Gastrocnemius medialis (tissue), 4 donors: Measurements from ENCODE around the gene FUT3. TPM values are rescaled to one million over a fixed set of nuclear protein-coding genes. Genes with fewer than 3 reads are reported as not detected.

Source experiments
- ATAC-seq, 2 donors: fragments of 150-250 bp; one replicate each; pipeline ENCODE4 v1.9.1; 2016
- DNase-seq, 2 donors: peaks; one replicate each; pipeline ENCODE4 v3.0.0-alpha.2; 2019
- H3K27ac ChIP-seq, 4 donors: fragments of 200-600 bp; sonication (generic); 1 replicate in 1 of 4; 2 replicates in 3 of 4; pipeline ENCODE4 v1.5.1; 2016 to 2018; ENCODE audit warnings: mild to moderate bottlenecking in 2 of 4, moderate library complexity in 1 of 4
- H3K27me3 ChIP-seq, 3 donors: fragments of 200-600 bp; sonication (generic) in 2 of 3; 1 replicate in 1 of 3; 2 replicates in 2 of 3; pipeline versions ENCODE4 v1.5.1 to v1.6.0; 2016 to 2019; ENCODE audit warnings: mild to moderate bottlenecking in 1 of 3, moderate library complexity in 1 of 3
- H3K36me3 ChIP-seq, 2 donors: fragments of 200-600 bp; sonication (generic) in 1 of 2; one replicate each; pipeline ENCODE4 v1.5.1; 2017 to 2018
- H3K4me1 ChIP-seq, 2 donors: fragments of 200-600 bp; sonication (generic) in 1 of 2; one replicate each; pipeline ENCODE4 v1.5.1; 2016 to 2017; ENCODE audit warnings: mild to moderate bottlenecking in 2 of 2
- H3K4me3 ChIP-seq, 4 donors: fragments of 200-600 bp; sonication (generic) in 3 of 4; 1 replicate in 1 of 4; 2 replicates in 3 of 4; pipeline ENCODE4 v1.5.1; 2016 to 2019; ENCODE audit warnings: mild to moderate bottlenecking in 2 of 4
- H3K9me3 ChIP-seq, 3 donors: fragments of 200-600 bp; sonication (generic) in 2 of 3; 1 replicate in 1 of 3; 2 replicates in 2 of 3; pipeline ENCODE4 v1.5.1; 2016 to 2019
- POLR2A ChIP-seq, 2 donors: fragments of 450-650 bp; IDR thresholded peaks; one replicate each; pipeline ENCODE4 v1.6.1; 2017; ENCODE audit warnings: antibody characterized with exemption in 2 of 2, mild to moderate bottlenecking in 2 of 2, moderate library complexity in 2 of 2
- in situ Hi-C, 4 donors: fragments of 200-750 bp; cut with MboI; loops; one replicate each; pipeline versions ENCODE4 v1.15.0 to v1.8.0; 2017; ENCODE audit warnings: low sequenced_read_pairs in 4 of 4
- intact Hi-C: fragments of 100-400 bp; cut with DNase I; formaldehyde crosslinking; loops from one replicate; pipeline ENCODE4 v1.15.1; 2023; ENCODE audit warnings: low total_unique reads
- total RNA-seq, 4 donors: library from RNA; depleted of rRNA; stranded (reverse); fragments of >200 nt; gene quantifications; one replicate each; pipeline versions ENCODE4 v1.1.0 to v1.2.3, GENCODE V29; 2016
- TF ChIP-seq, protein P1 (sequence below), 5 experiments: fragments of 450-650 bp in 3 of 5; fragments of 200-600 bp in 2 of 5; sonication (generic) in 2 of 5; IDR thresholded peaks in 4 of 5; conservative IDR thresholded peaks in 1 of 5; 1 replicate in 4 of 5; 2 replicates in 1 of 5; pipeline ENCODE4 v1.5.1; 2016 to 2019; ENCODE audit warnings: antibody characterized with exemption in 5 of 5, mild to moderate bottlenecking in 3 of 5, moderate library complexity in 3 of 5

Gene FUT3
- total RNA-seq, 4 donors from 2014 or later, result 0.32 TPM; not detected in 3

DNA sequence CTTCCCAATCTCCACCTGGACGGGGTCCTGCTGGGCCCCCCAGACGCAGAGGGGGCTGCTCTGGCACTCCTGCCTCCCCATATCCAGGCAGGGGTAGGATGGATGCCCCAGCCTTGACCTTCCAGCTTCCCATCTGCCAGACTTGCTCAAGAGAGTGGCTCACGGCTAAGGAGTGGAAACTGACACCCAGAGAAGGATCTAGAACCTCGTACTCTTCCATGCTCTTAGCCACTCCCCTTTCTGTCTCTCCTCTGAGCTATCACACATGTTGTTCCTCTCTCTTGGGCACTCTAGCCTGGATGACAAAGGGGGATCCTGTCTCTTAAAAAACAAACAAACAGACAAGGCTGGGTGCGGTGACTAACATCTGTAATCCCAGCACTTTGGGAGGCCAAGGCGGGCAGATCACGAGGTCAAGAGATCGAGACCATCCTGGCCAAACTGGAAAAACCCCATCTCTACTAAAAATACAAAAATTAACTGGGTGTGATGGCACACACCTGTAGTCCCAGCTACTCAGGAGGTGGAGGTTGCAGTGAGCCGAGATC, 31.2 kb upstream of the FUT3 start:
- ATAC-seq (no peak), DNase-seq (no peak)
- in situ Hi-C loops, result no loop called here
- TF ChIP-seq, protein P1, sequence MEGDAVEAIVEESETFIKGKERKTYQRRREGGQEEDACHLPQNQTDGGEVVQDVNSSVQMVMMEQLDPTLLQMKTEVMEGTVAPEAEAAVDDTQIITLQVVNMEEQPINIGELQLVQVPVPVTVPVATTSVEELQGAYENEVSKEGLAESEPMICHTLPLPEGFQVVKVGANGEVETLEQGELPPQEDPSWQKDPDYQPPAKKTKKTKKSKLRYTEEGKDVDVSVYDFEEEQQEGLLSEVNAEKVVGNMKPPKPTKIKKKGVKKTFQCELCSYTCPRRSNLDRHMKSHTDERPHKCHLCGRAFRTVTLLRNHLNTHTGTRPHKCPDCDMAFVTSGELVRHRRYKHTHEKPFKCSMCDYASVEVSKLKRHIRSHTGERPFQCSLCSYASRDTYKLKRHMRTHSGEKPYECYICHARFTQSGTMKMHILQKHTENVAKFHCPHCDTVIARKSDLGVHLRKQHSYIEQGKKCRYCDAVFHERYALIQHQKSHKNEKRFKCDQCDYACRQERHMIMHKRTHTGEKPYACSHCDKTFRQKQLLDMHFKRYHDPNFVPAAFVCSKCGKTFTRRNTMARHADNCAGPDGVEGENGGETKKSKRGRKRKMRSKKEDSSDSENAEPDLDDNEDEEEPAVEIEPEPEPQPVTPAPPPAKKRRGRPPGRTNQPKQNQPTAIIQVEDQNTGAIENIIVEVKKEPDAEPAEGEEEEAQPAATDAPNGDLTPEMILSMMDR (IDR thresholded peaks at IDR 0.05 in 4 of 5, conservative IDR thresholded peaks at IDR 0.05 in 1 of 5), result no peak
- no peak for TF ChIP-seq POLR2A (IDR thresholded peaks at IDR 0.05)
- Histone ChIP-seq H3K4me1 (peaks cover 8 to 9% of the 10 kb centered on the region in 2 donors), H3K27me3 (peaks cover 15 to 24% (median 19%) of the 10 kb centered on the region in 3 donors), H3K9me3 (no peaks in the 10 kb centered on the region), H3K36me3 (no peaks in the 10 kb centered on the region), H3K27ac (no peak overlapping the region), H3K4me3 (no peak overlapping the region)
- intact Hi-C loops, result no loop called here

DNA sequence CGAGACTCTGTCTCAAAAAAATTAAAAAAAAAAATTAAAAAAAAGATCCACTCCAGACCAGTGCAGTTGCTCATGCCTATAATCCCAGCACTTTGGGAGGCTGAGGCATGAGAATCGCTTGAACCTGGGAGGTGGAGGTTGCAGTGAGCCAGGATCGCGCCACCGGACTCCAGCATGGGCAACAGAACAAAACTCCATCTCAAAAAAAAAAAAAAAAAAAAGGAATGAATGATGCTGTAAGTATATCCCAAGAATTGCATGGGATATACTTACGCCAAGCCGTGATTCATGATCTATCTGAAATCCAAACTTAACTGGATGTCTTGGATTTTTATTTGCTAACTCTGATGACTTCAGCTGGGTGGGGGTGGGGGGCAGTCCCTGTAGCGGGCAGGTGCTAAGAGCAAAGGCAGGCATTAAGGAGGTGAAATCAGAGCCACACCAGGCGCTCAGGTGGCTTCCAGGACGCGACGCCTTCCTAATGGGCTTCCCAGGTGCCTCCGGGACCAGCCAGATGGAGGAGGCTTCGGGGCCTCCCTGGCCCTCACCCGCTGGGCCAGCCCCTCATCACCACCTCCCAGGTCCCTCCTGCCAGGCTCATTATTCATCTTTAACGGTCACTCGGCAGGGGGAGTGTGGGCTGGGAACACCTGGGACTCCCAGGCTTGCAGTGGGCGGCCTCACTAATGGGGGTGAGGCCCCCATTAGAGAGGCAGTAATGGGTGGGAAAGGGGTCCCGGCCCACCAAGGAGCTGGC, 30.5 kb upstream of the FUT3 start:
- peaks cover 8 to 23% (median 11%) of the 10 kb centered on the region in 3 donors for H3K27me3 ChIP-seq
- intact Hi-C loops, result no loop called here
- ATAC-seq, result no peak
- no peaks in the 10 kb centered on the region for H3K36me3 ChIP-seq
- no peak for DNase-seq
- TF ChIP-seq POLR2A (IDR thresholded peaks at IDR 0.05), result no peak
- TF ChIP-seq, protein P1 (IDR thresholded peaks at IDR 0.05 in 4 of 5, conservative IDR thresholded peaks at IDR 0.05 in 1 of 5), result no peak
- no peak overlapping the region for H3K27ac ChIP-seq
- in situ Hi-C loops, result no loop called here
- H3K4me1 ChIP-seq, result peaks cover 8 to 9% of the 10 kb centered on the region in 2 donors
- H3K9me3 ChIP-seq, result no peaks in the 10 kb centered on the region
- H3K4me3 ChIP-seq, result no peak overlapping the region

DNA sequence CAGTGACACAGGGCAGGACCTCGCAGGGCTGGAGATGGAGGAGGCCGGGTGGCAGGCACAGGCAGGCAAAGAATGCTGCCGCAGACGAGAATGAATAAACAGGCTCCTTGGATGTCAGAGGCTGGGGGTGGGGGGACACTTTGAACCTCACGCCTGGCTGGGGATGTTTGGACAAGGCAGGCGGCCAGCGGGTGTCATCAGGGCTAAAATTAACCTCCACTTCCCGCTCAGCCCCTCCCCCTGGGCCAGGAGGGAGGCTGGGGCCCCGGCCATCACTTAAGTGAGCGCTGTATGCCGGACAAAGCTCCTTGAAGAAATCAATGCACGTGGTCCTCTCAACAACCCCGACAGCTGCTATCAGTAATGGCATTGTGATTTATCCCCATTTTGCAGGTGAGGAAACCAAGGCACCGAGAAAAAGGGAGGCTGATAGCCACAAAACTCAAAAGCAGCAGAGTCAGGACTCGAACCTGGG, 29.4 kb upstream of the FUT3 start:
- Histone ChIP-seq H3K27ac (no peak overlapping the region), H3K4me1 (peaks cover 8 to 9% of the 10 kb centered on the region in 2 donors), H3K27me3 (peaks cover 0 to 20% (median 5%) of the 10 kb centered on the region in 3 donors), H3K9me3 (no peaks in the 10 kb centered on the region), H3K36me3 (no peaks in the 10 kb centered on the region), H3K4me3 (no peak overlapping the region)
- DNase-seq (peak in 1 of 2 donors; percentile 12), ATAC-seq (peak; percentile 44 to 52)
- in situ Hi-C loops, result no loop called here
- intact Hi-C loops, result no loop called here
- TF ChIP-seq, protein P1 (IDR thresholded peaks at IDR 0.05 in 4 of 5, conservative IDR thresholded peaks at IDR 0.05 in 1 of 5), result no peak
- TF ChIP-seq POLR2A (IDR thresholded peaks at IDR 0.05), result no peak

DNA sequence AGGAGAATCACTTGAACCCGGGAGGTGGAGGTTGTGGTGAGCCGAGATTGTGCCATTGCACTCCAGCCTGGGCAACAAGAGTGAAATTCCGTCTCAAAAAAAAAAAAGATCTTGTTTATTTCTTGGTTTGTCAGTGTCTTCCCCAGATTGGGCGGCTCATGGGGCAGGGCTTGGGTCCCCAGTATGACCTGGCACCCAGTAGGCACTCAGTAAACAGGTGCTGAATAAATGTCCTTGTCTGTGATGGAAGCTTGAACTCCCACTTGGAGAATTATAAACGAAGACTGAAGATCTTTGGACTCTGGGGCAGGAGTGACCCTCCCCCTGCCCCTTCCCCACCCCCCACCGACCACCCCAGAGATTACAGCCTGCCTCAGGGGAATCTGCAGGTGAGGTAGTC, 28.9 kb upstream of the FUT3 start:
- DNase-seq, result no peak
- no peak overlapping the region for H3K27ac ChIP-seq
- no peaks in the 10 kb centered on the region for H3K36me3 ChIP-seq
- H3K9me3 ChIP-seq, result no peaks in the 10 kb centered on the region
- TF ChIP-seq POLR2A (IDR thresholded peaks at IDR 0.05), result no peak
- TF ChIP-seq, protein P1 (IDR thresholded peaks at IDR 0.05 in 4 of 5, conservative IDR thresholded peaks at IDR 0.05 in 1 of 5), result no peak
- peaks cover 0 to 20% (median 5%) of the 10 kb centered on the region in 3 donors for H3K27me3 ChIP-seq
- no peak for ATAC-seq
- peaks cover 8 to 9% of the 10 kb centered on the region in 2 donors for H3K4me1 ChIP-seq
- intact Hi-C loops, result no loop called here
- in situ Hi-C loops, result no loop called here
- H3K4me3 ChIP-seq, result no peak overlapping the region
